Activated T-helper 9 cell treated with anti-CD3 and anti-CD28 coated beads, Interleukin-2, amount 50 U/mL, for 16 hours (primary cell): ENCODE data around the gene NLGN2.
A peak's percentile ranks its signal among the peaks of the same experiment; 100 is the strongest.
"Not testable (repeated sequence)": the region's sequence is repeated elsewhere in the genome, so short reads cannot be mapped to it uniquely, and the experiment has no call there.

Source experiments
- DNase-seq: peaks from one replicate; pipeline ENCODE4 v3.0.0-alpha.2; 2020; ENCODE audit warnings: low read depth

NLGN2 gene

GRCh38 chr17:7407485-7408251 is at the start of gene NLGN2:
NLGN2 (plus strand) TSS chr17:7407845; CDS start chr17:7408256, 411 bp downstream.
- no peak for DNase-seq

GRCh38 chr17:7361906-7362305 is 45.7 kb upstream of the NLGN2 start:
- DNase-seq = no peak

- no peak for DNase-seq
These were observed 44.3 kb upstream of the NLGN2 start for GRCh38 chr17:7363311-7363710.

- not testable (repeated sequence) for DNase-seq
These were observed 41.7 kb upstream of the NLGN2 start for GRCh38 chr17:7365963-7366362.

DNA sequence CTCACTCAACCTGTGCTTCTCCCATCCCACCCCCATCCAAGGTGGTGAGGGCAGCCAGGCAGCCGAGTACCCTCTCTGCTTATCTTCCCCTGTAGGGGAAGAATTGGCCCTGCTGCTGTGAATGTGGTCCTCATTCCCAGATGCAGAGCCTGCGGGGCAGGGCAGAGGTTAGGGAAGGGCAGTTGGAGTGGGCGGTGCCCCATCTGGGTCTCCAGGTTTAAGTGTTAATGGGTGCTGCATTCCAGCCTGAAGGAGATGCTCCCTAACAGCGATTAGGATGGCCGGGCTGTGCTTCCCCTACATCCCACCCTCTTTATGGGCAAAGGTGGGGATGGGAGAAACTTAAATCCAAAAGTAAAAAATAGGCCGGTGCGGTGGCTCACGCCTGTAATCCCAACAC is 40.6 kb upstream of the NLGN2 start:
- DNase-seq = no peak

DNA sequence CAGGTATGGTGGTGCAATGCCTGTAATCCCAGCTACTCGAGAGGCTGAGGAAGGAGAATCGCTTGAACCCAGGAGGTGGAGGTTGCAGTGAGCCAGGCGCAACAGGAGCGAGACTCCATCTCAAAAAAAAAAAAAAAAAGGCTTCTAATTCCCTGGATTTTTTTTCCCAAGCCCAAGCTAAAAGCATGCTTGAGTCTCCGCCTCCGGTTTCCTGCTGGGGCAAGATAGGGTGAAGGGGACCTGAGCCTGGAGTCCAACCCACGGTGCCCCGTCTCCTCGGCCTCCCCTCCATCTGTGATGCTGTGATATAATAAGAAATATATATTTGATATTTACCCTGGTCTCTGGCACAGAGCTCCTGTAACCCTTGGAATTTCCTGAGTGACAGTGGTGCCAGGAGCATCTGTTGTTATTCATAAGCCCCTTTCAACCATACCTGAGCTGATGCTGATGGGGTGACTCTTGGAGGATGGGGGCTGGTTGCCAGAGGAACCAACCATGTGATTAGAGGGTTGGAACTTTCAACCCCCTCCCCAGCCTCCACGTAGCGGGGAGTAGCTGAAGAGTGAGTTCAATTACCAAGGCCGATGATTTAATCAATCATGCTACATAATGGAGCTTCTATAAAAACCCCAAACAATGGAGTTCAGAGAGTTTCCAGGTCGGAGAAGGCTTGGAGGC is 39.6 kb upstream of the NLGN2 start:
- DNase-seq = no peak

DNA sequence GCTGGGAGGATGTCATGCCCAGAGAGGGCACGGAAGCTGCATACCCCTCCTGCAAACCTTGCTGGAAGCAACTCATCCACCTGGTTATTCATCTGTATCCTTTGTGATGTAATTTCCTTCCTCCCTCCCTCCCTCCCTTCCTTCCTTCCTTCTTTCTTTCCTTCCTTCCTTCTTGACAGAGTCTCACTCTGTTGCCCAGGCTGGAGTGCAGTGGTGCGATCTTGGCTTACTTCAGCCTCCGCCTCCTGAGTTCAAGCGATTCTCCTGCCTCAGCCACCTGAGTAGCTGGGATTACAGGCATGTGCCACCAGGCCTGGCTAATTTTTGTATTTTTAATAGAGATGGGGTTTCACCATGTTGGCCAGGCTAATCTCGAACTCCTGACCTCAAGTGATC is 39.0 kb upstream of the NLGN2 start:
- DNase-seq = not testable (repeated sequence)

GRCh38 chr17:7369825-7370224 is 37.8 kb upstream of the NLGN2 start:
- no peak for DNase-seq

- no peak for DNase-seq
These were observed 36.8 kb upstream of the NLGN2 start for GRCh38 chr17:7370853-7371252.

DNA sequence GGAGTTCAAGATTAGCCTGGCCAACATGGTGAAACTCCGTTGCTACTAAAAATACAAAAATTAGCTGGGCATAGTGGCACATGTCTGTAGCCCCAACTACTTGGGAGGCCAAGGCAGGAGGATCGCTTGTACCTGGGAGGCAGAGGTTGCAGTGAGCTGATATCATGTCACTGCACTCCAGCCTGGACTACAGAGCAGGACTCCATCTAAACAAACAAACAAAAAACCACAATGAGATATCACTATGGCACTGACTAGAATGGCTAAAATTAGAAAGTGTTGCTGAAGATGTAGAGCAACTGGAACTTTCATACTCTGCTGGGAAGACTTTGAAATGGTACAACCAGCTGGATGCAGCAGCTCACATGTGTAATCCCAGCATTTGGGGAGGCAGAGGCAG is 33.3 kb upstream of the NLGN2 start:
- no peak for DNase-seq

GRCh38 chr17:7379134-7379533 is 28.5 kb upstream of the NLGN2 start:
- no peak for DNase-seq

GRCh38 chr17:7380321-7380720 is 27.3 kb upstream of the NLGN2 start:
- no peak for DNase-seq

DNA sequence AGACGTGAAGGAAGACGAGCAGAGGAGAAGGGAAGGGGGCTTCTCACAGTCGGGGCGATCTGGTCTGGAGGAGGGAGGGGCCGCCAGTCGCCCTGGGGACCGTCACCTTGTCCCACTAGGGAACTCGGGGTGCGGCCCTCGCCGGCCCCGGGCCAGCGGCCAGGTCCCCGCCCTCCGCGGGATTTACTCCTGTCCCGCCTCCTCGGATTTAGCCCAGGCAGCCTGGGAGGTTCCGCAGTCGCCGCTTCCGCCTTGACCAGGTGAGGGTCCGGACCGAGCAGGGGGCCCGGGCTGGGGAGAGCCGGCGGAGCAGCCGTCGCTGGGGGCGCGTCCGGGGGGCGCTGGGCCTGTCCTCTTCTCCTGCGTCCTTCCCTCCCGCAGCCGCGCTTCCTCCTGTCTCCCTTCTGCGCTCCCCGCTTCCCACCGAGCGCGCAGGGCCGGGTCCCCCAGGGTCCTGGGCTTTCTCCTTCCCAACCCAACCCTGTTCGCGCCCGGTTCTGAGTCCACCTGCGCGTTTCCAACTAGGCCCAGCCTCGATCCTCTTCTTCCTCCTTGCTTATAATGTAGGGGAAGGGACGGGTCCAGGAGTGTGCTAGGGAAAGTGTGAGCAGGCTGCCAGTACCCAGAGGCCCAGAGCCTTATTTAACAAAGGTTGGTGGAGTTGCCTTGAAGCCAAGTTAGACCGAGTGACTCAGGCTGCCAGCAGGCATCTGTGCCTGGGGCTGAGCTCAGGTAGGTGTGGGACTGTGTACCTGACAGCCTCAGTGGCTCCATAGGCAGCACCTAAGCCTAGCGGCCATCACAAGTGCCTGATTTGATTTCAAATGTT is 26.6 kb upstream of the NLGN2 start, which contains the start of gene TNK1:
Gene TNK1 (plus strand): TSS at position 235 of the 829 bp plus-strand sequence. CDS start 1,838 bp downstream, outside the sequence.
- no peak for DNase-seq

DNA sequence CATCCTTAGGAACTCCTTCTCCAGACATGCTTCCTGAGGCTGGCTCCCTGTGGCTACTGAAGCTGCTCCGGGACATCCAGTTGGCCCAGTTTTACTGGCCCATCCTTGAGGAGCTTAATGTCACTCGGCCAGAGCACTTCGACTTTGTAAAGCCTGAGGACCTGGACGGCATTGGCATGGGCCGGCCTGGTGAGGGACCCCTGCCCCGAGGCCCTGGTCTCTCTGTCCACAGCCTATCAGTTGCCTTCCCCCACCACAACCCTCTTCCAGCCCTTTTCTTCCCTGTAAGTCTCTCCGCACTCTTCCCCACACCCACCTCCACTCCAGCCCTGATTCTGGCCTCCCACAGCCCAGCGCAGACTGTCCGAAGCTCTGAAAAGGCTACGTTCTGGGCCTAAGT is 24.7 kb upstream of the NLGN2 start:
- no peak for DNase-seq

DNA sequence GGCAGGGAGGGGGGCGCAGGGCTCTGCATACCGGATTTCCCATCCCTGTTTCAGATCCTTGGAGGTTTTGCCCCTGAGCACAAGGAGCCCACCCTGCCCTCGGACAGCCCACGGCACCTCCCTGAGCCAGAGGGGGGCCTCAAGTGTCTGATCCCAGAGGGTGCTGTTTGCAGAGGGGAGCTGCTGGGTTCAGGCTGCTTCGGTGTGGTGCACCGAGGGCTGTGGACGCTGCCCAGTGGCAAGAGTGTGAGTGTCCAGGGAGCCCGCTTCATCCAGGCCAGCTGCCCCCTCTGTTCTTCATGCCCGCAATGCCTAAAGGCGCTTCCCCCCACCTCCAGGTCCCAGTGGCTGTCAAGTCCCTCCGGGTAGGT is 24.3 kb upstream of the NLGN2 start:
- DNase-seq = no peak

DNA sequence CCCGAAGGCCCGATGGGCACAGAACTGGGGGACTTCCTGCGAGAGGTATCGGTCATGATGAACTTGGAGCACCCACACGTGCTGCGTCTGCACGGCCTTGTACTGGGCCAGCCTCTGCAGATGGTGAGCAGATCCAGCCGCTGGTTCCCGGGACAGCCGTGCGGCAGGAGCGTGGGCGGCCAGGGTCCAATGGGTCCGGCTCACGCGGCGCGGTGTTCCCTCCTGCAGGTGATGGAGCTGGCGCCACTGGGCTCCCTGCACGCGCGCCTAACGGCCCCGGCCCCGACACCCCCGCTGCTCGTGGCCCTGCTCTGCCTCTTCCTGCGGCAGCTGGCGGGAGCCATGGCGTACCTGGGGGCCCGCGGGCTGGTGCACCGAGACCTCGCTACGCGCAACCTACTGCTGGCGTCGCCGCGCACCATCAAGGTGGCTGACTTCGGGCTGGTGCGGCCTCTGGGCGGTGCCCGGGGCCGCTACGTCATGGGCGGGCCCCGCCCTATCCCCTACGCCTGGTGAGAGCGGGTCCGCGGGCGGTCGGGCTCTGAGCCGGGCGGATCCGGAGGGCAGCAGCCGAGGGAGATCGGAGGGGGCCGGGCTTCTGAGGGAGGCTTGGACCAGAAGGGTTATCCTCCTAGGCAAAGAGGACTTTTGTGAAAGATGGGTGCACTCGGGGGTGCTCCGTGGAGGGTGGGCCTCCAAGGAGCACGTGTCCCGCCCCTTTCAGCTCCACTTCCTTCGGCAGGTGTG is 23.7 kb upstream of the NLGN2 start:
- DNase-seq = peak; percentile 69

DNA sequence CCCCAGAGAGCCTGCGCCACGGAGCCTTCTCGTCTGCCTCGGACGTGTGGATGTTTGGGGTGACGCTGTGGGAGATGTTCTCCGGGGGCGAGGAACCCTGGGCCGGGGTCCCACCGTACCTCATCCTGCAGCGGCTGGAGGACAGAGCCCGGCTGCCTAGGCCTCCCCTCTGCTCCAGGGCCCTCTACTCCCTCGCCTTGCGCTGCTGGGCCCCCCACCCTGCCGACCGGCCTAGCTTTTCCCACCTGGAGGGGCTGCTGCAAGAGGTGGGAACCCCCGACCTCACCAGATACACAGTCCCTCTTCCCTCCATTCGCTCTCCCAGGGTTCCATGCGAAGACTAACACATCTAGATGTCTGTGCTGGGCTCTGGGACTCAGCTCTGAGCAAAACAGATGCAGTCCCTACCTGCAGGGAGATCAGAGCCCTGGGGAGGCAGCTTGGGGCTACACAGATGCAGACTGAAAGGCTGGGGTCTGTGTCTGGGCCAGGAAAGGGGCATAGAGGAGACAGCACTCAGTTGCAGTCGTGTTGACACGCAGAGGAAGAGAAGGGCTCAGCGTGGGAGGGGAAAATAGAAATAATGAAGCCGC is 23.1 kb upstream of the NLGN2 start:
- DNase-seq = no peak

GRCh38 chr17:7388856-7389255 is 18.8 kb upstream of the NLGN2 start:
- no peak for DNase-seq

- DNase-seq = no peak
These were observed 17.4 kb upstream of the NLGN2 start for GRCh38 chr17:7389924-7390910.

- DNase-seq = no peak
These were observed 16.3 kb upstream of the NLGN2 start for GRCh38 chr17:7391307-7391706.
